NCI-H524 treated with DMSO at 0.1 percent for 48 hours (cell line): ENCODE results near the gene ALKBH7.
"Not testable (repeated sequence)": the region's sequence is repeated elsewhere in the genome, so short reads cannot be mapped to it uniquely, and the experiment has no call there.

Source experiments
- DNase-seq: peaks from one replicate; lab custom pipeline; 2025; lab: John Stamatoyannopoulos, UW

Gene ALKBH7, protein sequence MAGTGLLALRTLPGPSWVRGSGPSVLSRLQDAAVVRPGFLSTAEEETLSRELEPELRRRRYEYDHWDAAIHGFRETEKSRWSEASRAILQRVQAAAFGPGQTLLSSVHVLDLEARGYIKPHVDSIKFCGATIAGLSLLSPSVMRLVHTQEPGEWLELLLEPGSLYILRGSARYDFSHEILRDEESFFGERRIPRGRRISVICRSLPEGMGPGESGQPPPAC

DNA sequence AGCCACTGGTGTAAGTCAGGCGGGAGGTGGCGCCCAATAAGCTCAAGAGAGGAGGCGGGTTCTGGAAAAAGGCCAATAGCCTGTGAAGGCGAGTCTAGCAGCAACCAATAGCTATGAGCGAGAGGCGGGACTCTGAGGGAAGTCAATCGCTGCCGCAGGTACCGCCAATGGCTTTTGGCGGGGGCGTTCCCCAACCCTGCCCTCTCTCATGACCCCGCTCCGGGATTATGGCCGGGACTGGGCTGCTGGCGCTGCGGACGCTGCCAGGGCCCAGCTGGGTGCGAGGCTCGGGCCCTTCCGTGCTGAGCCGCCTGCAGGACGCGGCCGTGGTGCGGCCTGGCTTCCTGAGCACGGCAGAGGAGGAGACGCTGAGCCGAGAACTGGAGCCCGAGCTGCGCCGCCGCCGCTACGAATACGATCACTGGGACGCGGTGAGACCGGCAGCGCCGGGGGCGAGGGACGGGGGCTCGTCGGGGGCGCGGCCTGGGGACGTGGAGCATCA, at the start of gene ALKBH7:
TSS of gene ALKBH7 (plus strand) at position 201 of the 502 bp plus-strand sequence. CDS start at position 228, 27 bp downstream.
- peak; percentile 99 for DNase-seq

DNA sequence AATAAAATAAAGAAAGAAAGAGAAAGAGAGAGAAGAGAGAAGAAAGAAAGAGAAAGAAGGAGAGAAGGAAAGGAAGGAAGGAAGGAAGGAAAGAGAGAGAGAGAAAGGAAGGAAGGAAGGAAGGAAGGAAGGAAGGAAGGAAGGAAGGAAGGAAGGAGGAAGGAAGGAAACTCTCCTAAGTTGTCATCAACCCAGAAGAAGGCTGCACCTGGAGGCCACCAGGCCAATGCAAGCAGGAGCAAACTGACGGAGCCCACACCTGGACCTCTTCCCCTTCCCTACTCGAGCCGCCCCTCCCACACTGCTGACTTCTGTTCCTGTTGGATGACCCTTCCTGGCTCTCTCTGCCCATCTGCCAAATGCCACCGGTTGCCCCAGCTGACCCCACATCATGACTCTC, 47.8 kb upstream of the ALKBH7 start:
- no peak for DNase-seq

DNA sequence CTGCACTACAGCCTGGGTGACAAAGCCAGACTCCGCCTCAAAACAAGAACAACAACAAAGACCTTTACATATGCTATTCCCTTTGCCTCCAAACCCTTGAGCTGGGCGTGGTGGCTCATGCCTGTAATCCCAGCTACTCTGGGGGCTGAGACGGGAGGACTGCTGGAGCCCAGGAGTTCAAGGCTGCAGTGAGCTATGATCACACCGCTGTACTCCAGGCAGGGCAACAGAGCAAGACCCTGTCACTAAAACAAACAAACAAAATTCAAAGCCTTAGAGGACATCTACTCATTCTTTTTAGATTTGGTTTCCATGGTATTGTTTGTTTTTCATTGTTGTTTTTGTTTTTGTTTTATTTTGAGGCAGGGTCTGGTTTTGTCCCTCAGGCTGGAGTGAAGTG, 47.0 kb upstream of the ALKBH7 start:
- DNase-seq: no peak

DNA sequence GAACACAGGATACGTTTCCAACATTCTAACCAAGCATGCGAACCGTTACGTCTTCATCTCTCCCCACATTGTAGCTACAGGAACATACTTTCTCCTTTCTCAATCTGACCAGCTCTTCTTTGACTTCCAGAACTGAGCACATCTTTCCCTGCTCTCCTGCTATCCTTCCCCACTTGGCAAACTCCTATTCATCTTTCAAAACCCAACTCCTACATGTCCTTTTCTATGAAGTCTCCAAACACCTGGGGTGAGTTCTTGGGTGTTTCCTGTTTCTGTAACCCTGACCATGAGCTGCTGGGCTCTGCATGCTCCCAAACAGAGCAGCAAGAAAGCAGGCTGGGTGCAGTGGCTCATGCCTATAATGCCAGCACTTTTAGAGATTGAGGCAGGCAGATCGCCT, 45.8 kb upstream of the ALKBH7 start:
- no peak for DNase-seq

- DNase-seq: no peak
Observed at GRCh38 chr19:6333439-6333838, 39.2 kb upstream of the ALKBH7 start, which contains the start of gene ACER1. Gene ACER1 (minus strand): TSS chr19:6333612. CDS start chr19:6333551, 61 bp downstream.

DNA sequence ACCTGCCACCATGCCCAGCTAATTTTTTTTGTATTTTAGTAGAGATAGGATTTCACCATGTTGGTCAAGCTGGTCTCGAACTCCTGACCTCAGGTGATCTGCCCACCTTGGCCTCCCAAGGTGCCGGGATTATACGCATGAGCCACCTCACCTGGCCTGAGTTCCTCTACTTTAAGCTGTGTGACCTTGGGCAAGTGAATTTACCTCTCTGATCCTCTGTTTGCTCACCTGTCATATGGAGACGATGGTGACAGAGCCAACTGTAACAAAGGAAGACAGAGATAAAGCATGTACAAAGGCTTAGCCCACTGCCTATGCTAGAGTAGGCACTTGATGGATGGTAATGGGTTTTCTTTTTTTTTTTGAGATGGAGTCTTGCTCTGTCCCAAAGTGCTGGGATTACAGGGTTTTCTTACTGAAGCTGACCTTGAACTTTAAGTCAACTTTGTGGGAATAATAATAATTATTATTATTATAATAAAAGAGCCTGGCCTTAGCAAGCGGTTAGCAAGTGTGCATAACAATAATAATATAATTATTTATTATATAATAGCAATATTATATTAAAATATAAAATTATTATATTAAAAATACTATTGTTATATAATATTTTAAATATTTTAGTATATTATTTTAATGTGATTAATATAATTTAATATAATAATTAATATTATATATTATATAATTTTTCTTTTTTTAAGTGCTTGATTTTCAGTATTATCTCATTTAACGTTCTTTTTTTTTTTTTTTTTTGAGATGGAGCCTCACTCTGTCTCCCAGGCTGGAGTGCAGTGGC, 37.9 kb upstream of the ALKBH7 start:
- no peak for DNase-seq

- no peak for DNase-seq
Observed at GRCh38 chr19:6340493-6341201, 31.9 kb upstream of the ALKBH7 start.

DNA sequence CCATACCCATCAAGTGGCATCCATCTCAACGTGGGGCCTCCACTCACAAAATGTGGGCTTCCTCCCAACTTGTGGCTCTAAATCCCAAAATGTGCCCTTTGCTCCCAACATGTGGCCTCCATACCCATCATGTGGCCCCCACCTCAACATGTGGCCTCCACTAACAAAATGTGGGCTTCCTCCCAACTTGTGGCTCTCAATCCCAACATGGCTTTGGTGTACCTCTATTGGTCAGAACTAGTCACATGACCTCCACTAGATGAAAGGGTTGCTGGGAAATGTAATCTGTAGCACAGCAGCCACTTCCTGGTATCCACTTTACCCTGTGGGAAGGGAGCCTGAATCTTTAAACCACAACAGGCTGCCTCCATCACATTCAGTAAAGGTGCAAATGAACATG, 29.1 kb upstream of the ALKBH7 start:
- DNase-seq: no peak

- DNase-seq: not testable (repeated sequence)
Observed at GRCh38 chr19:6349271-6349670, 23.3 kb upstream of the ALKBH7 start.

- DNase-seq: no peak
Observed at GRCh38 chr19:6350688-6351087, 21.9 kb upstream of the ALKBH7 start.

DNA sequence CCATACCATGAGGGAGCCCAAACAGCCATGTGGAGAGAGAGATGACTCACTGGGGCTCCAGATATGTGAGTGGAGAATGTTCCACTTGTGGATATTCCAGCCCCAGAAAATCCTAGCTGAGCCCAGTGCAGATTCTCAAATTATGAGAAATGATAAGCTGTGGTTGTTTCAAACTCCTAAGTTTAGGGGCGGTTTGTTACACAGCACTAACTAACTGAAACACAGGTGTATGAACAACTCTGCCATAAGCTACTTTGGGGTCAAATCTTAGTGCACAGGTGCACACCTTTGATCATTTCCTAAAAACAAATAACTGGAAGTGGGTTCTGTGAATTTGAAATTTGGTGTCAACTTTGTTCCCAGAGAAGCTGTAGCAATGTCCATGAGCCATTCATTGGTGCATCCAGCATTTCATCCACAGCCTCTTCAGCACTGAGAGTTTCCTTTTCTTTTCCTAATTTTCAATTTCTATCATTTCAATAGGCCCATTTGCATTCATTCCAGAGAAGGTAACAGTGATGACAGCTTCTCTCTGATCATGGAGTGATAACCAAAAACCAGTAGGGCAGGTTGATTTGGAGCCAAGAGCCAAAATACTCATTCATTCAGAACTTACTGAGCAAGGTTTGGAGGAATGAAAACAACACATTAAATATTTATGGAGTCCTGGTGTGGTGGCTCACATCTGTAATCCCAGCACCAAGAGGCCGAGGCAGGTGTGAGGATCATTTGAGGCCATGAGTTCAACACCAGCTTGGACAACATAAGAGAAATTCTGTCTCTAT, 20.0 kb upstream of the ALKBH7 start:
- no peak for DNase-seq

GRCh38 chr19:6354098-6354674, 18.4 kb upstream of the ALKBH7 start:
- DNase-seq: no peak

DNA sequence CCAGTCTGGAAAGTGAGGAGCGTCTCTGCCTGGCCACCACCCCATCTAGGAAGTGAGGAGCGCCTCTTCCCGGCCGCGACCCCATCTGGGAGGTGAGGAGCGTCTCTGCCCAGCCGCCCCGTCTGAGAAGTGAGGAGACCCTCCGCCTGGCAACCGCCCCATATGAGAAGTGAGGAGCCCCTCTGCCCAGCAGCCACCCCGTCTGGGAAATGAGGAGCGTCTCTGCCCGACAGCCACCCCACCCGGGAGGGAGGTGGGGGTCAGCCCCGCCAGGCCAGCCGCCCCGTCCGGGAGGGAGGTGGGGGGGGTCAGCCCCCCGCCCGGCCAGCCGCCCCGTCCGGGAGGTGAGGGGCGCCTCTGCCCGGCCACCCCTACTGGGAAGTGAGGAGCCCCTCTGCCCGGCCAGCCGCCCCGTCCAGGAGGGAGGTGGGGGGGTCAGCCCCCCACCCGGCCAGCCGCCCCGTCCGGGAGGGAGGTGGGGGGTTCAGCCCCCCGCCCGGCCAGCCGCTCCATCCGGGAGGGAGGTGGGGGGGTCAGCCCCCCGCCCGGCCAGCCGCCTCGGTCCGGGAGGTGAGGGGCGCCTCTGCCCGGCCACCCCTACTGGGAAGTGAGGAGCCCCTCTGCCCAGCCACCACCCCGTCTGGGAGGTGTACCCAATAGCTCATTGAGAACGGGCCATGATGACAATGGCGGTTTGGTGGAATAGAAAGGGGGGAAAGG, 17.1 kb upstream of the ALKBH7 start:
- DNase-seq: not testable (repeated sequence)

DNA sequence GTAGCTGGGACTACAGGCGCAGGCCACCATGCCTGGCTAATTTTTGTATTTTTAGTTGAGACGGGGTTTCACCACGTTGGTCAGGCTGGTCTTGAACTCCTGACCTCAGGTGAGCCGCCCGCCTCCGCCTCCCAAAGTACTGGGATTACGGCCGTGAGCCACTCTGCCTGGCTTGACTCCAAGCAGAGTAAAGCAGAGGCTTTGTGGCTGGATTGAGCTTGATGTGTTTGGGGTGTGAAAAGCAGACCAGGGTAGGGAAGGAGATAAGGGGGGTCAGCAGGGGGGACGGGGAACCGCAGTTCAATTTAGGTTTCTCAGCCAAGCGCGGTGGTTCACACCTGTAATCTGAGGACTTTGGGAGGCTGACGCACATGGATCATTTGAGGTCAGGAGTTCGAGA, 15.4 kb upstream of the ALKBH7 start:
- no peak for DNase-seq

DNA sequence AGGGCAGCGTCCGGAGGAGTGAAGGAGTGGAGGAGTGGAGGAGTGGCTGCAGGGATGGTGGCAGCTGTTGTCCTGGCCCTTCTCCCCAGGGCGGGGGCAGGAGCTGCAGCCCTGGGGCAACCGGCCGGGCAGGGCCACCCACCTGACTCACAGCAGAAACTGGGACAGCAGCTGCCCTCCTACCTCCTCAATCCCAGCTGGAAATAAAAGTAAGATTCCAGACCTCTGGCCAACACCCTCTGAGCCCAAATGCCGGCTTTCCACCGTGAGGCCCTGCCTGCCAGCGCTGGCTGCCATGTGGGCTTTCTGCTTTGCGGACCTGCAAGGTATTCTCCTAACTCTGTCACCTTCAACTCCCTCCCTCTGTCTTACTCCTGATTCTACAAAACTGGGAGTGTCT, 14.6 kb upstream of the ALKBH7 start:
- no peak for DNase-seq

GRCh38 chr19:6359568-6360341, 12.8 kb upstream of the ALKBH7 start:
- DNase-seq: no peak

DNA sequence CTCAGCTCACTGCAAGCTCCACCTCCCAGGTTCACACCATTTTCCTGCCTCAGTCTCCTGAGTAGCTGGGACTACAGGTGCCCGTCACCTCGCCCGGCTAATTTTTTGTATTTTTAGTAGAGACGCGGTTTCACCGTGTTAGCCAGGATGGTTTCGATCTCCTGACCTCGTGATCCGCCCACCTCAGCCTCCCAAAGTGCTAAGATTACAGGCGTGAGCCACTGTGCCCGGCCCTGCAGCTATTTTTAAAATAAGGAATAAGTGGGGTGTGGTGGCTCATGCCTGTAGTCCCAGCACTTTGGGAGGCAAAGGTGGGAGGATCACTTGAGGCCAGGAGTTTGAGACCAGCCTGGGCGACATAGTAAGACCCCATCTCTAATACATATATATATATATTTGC, 12.1 kb upstream of the ALKBH7 start:
- DNase-seq: not testable (repeated sequence)

GRCh38 chr19:6360857-6361216, 11.8 kb upstream of the ALKBH7 start:
- not testable (repeated sequence) for DNase-seq

DNA sequence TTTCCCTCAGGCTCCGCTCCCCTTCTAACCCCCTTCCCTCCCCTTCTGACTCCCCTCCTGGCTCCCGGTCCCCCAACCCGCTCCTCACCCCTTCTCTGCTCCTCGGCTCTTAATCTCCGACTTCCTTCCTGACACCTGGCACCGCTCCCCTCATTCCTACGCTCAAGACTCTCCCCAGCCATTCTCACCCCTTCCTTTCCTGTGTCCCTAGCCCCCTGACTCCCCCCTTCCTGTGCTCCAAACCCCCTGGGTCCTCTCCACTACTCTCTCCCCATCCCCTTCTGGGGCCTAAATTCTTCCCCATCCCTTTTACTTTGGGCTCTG, 10.6 kb upstream of the ALKBH7 start:
- no peak for DNase-seq

- no peak for DNase-seq
Observed at GRCh38 chr19:6362351-6362801, 10.2 kb upstream of the ALKBH7 start.
